GM12892 (cell line): ENCODE data around the gene ST6GALNAC2.

ENCODE experiments used
- POLR2A ChIP-seq: IDR thresholded peaks from 2 replicates; pipeline ENCODE4 v1.6.1; 2011; ENCODE audit warnings: low read depth, low read length, control low read depth
- POLR2AphosphoS5 ChIP-seq: IDR thresholded peaks from 2 replicates; pipeline ENCODE4 v1.6.1; 2011; ENCODE audit warnings: low read depth, low read length, control low read depth

GRCh38 chr17:76535788-76536510 is 49.7 kb downstream of the ST6GALNAC2 start:
- TF ChIP-seq POLR2AphosphoS5 (no peak), POLR2A (no peak)
